HG03064 (cell line): ENCODE data around the gene KRTAP5-11.
"Not testable (repeated sequence)": the region's sequence is repeated elsewhere in the genome, so short reads cannot be mapped to it uniquely, and the experiment has no call there.

ENCODE experiments used
- ATAC-seq: cut with Tn5 transposase; IDR thresholded peaks from one replicate; pipeline ENCODE4 v1.9.1; 2021; ENCODE audit warnings: low read depth; ENCODE audit not compliant: unreplicated experiment

KRTAP5-11 gene

DNA sequence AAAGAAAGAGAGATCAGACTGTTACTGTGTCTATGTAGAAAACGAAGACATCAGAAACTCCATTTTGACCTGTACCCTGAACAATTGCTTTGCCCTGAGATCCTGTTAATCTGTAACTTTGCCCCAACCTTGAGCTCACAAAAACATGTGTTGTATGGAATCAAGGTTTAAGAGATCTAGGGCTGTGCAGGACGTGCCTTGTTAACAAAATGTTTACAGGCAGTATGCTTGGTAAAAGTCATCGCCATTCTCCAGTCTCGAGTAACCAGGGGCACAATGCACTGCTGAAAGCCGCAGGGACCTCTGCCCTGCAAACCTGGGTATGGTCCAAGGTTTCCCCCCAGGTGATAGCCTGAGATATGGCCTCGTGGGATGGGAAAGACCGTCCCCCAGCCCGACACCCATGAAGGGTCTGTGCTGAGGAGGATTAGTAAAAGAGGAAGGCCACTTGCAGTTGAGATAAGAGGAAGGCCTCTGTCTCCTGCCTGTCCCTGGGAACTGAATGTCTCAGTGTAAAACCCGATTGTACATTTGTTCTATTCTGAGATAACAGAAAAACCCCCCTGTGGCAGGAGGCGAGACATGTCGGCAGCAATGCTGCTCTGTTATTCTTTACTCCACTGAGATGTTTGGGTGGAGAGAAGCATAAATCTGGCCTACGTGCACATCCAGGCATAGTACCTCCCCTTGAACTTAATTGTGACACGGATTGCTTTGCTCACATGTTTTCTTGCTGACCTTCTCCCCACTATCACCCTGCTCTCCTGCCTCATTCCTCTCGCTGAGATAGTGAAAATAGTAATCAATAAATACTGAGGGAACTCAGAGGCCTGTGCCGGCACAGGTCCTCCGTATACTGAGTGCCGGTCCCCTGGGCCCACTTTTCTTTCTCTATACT is 47.7 kb downstream of the KRTAP5-11 start:
- not testable (repeated sequence) for ATAC-seq

- ATAC-seq, result no peak
Observed at GRCh38 chr11:71532036-71532610, 50.6 kb downstream of the KRTAP5-11 start.
